NT2/D1 (cell line): ENCODE data around the gene RPTOR.

Experiments used
- SUZ12 ChIP-seq: IDR thresholded peaks from 2 replicates; pipeline ENCODE4 v1.6.1; 2011; ENCODE audit not compliant: insufficient read length, insufficient read depth; ENCODE audit errors: extremely low read depth
- YY1 ChIP-seq: IDR thresholded peaks from 2 replicates; pipeline ENCODE4 v1.6.1; 2011; ENCODE audit not compliant: insufficient read length, insufficient read depth
- ZNF274 ChIP-seq: IDR thresholded peaks from 2 replicates; pipeline ENCODE4 v1.6.1; 2011; ENCODE audit warnings: mild to moderate bottlenecking, low read depth, low read length

GRCh38 chr17:80695979-80696378, 151.3 kb downstream of the RPTOR start:
- TF ChIP-seq ZNF274 (no peak), YY1 (no peak), SUZ12 (no peak)
